Measurements from ENCODE around the gene PTAFR. TPM values are rescaled to one million over a fixed set of nuclear protein-coding genes. Genes with fewer than 3 reads are reported as not detected.
A peak's percentile ranks its signal among the peaks of the same experiment; 100 is the strongest.

PTAFR gene
- total RNA-seq, 1 experiment from 2014 or later = 2.6 TPM

DNA sequence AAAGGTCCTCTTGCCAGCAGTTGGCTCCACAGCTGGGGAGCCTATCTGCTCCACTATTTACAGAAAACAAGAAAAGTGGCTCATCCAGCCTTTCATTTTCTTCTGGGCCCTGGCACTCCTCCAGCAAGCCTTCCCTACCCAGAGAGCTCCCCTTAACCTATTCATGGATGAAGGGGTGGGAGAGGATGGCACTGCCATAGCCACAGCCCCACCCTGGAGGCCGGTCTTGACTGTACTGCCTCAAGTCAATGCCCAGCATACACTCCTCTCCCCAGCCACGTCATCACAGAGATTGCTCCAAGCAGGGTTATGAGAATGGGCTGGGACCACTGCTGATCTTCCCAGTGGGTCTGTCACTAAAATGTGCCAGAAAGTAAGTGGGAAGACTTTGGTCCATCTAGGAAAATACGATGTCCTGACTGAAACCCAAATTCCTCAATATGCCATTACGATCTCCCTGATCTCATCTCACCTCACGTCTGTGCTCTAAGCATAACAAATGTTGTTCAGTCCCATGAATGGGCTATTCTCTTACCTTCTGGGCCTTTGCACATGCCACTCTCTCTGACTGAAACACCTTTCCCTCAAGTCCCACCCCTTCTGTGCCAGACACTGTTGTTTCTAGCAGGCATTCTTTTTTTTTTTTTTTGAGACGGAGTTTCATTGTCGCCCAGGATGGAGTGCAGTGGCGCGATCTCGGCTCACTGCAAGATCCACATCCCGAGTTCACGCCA lies 21.4 kb upstream of the PTAFR start (continued):
- TF ChIP-seq, protein P1, sequence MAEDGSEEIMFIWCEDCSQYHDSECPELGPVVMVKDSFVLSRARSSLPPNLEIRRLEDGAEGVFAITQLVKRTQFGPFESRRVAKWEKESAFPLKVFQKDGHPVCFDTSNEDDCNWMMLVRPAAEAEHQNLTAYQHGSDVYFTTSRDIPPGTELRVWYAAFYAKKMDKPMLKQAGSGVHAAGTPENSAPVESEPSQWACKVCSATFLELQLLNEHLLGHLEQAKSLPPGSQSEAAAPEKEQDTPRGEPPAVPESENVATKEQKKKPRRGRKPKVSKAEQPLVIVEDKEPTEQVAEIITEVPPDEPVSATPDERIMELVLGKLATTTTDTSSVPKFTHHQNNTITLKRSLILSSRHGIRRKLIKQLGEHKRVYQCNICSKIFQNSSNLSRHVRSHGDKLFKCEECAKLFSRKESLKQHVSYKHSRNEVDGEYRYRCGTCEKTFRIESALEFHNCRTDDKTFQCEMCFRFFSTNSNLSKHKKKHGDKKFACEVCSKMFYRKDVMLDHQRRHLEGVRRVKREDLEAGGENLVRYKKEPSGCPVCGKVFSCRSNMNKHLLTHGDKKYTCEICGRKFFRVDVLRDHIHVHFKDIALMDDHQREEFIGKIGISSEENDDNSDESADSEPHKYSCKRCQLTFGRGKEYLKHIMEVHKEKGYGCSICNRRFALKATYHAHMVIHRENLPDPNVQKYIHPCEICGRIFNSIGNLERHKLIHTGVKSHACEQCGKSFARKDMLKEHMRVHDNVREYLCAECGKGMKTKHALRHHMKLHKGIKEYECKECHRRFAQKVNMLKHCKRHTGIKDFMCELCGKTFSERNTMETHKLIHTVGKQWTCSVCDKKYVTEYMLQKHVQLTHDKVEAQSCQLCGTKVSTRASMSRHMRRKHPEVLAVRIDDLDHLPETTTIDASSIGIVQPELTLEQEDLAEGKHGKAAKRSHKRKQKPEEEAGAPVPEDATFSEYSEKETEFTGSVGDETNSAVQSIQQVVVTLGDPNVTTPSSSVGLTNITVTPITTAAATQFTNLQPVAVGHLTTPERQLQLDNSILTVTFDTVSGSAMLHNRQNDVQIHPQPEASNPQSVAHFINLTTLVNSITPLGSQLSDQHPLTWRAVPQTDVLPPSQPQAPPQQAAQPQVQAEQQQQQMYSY (CRISPR knock-in tag; IDR thresholded peaks at IDR 0.05) = no peak
- no peak for TF ChIP-seq TEAD4 (CRISPR knock-in tag; IDR thresholded peaks at IDR 0.05)

GRCh38 chr1:28196330-28196729 lies 19.8 kb upstream of the PTAFR start:
- H3K27me3 Mint-ChIP-seq (ENCODE audit: low read depth) = no peaks in the 10 kb centered on the region
- H3K9me3 Mint-ChIP-seq = no peaks in the 10 kb centered on the region
- H3K36me3 Mint-ChIP-seq = peaks cover 23% of the 10 kb centered on the region
- DNase-seq (ENCODE audit: low spot score) (no peak), ATAC-seq (no peak)
- H3K27ac Mint-ChIP-seq = peak overlapping the region; percentile 94
- CTCF ChIA-PET = interaction anchor here (0.6 to 2.8 kb wide), 9 partner anchors 13 to 339 kb away, joined by 3 to 25 read pairs (median 4); partner anchors contain the start of gene EYA3
- TF ChIP-seq ZNF423 (CRISPR knock-in tag; IDR thresholded peaks at IDR 0.05) = peak; percentile 70
- TF ChIP-seq ZNF416 (CRISPR knock-in tag; IDR thresholded peaks at IDR 0.05) = no peak
- peaks cover 33% of the 10 kb centered on the region for H3K4me1 Mint-ChIP-seq
- POLR2A ChIA-PET = interaction anchor here (0.5 to 0.6 kb wide), 3 partner anchors 133 to 295 kb away, joined by 3 to 4 read pairs (median 4); no protein-coding TSS in a partner anchor
- H3K4me3 Mint-ChIP-seq = no peak overlapping the region

DNA sequence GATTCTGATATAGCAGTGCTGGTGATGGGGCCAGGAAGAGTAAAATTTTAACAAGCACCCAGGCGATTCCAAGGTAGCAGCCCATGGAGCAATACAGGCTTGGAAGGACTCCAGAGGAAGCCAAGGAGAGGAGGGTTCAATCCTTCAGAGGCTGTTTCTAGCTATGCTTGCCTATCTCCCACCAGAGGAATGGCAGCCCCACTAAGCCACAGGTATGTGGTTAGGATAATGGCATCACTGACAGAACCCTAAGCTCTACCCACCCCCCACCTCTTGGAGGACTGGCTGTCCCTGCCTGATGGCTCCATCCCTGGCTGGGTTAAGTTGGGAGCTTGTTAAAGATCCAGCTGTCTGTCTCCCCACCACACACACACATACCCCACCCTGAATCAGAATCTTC lies 19.3 kb upstream of the PTAFR start:
- CTCF ChIA-PET = interaction anchor here (0.6 to 2.8 kb wide), 8 partner anchors 13 to 338 kb away, joined by 3 to 25 read pairs (median 4); no protein-coding TSS in a partner anchor
- ATAC-seq = peak; percentile 16
- no peaks in the 10 kb centered on the region for H3K9me3 Mint-ChIP-seq
- no peak for TF ChIP-seq ZNF671 (CRISPR knock-in tag; IDR thresholded peaks at IDR 0.05)
- no peak for TF ChIP-seq NR2C2 (CRISPR knock-in tag; IDR thresholded peaks at IDR 0.05)
- no peak for TF ChIP-seq ZMAT4 (CRISPR knock-in tag; IDR thresholded peaks at IDR 0.05)
- TF ChIP-seq KAT7 (CRISPR knock-in tag; IDR thresholded peaks at IDR 0.05; ENCODE audit: borderline replicate concordance) = no peak
- no peak for TF ChIP-seq ATF1 (CRISPR knock-in tag; IDR thresholded peaks at IDR 0.05)
- no peak for TF ChIP-seq ZNF121 (CRISPR knock-in tag; IDR thresholded peaks at IDR 0.05)
- TF ChIP-seq TP53 (CRISPR knock-in tag; IDR thresholded peaks at IDR 0.05) = no peak
- no peak for TF ChIP-seq FOXJ3 (CRISPR knock-in tag; IDR thresholded peaks at IDR 0.05; ENCODE audit: borderline replicate concordance)
- H3K4me3 Mint-ChIP-seq = no peak overlapping the region
- H3K27me3 Mint-ChIP-seq (ENCODE audit: low read depth) = no peaks in the 10 kb centered on the region
- H3K4me1 Mint-ChIP-seq = peaks cover 33% of the 10 kb centered on the region
- POLR2A ChIA-PET = interaction anchor here (0.6 to 1.0 kb wide), 2 partner anchors 18 to 134 kb away, joined by 3 to 4 read pairs; no protein-coding TSS in a partner anchor
- H3K27ac Mint-ChIP-seq = no peak overlapping the region
- DNase-seq (ENCODE audit: low spot score) = peak; percentile 31
- H3K36me3 Mint-ChIP-seq = peaks cover 17% of the 10 kb centered on the region

- no peak for DNase-seq (ENCODE audit: low spot score)
- no peak overlapping the region for H3K4me3 Mint-ChIP-seq
- H3K36me3 Mint-ChIP-seq = peaks cover 6% of the 10 kb centered on the region; the same call in 1 of the 2 replicates
- ATAC-seq = no peak
- ChIA-PET POLR2A (interaction anchor here (0.6 to 1.4 kb wide), 2 partner anchors 106 to 346 kb away, joined by 4 read pairs; partner anchors contain the start of gene EYA3), CTCF (interaction anchor here (0.9 to 2.8 kb wide), 4 partner anchors 14 to 103 kb away, joined by 3 to 11 read pairs (median 6); no protein-coding TSS in a partner anchor)
- H3K4me1 Mint-ChIP-seq = peaks cover 33% of the 10 kb centered on the region
- H3K27me3 Mint-ChIP-seq (ENCODE audit: low read depth) = no peaks in the 10 kb centered on the region
- no peak overlapping the region for H3K27ac Mint-ChIP-seq
- H3K9me3 Mint-ChIP-seq = no peaks in the 10 kb centered on the region
- no peak for TF ChIP-seq ZNF121 (CRISPR knock-in tag; IDR thresholded peaks at IDR 0.05)
- no peak for TF ChIP-seq NR2C2 (CRISPR knock-in tag; IDR thresholded peaks at IDR 0.05)
- TF ChIP-seq, protein P2, sequence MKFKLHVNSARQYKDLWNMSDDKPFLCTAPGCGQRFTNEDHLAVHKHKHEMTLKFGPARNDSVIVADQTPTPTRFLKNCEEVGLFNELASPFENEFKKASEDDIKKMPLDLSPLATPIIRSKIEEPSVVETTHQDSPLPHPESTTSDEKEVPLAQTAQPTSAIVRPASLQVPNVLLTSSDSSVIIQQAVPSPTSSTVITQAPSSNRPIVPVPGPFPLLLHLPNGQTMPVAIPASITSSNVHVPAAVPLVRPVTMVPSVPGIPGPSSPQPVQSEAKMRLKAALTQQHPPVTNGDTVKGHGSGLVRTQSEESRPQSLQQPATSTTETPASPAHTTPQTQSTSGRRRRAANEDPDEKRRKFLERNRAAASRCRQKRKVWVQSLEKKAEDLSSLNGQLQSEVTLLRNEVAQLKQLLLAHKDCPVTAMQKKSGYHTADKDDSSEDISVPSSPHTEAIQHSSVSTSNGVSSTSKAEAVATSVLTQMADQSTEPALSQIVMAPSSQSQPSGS (CRISPR knock-in tag; IDR thresholded peaks at IDR 0.05; ENCODE audit: borderline replicate concordance, low read depth) = no peak
- TF ChIP-seq HMGA2 (CRISPR knock-in tag; IDR thresholded peaks at IDR 0.05) = no peak
- TF ChIP-seq, protein P3, sequence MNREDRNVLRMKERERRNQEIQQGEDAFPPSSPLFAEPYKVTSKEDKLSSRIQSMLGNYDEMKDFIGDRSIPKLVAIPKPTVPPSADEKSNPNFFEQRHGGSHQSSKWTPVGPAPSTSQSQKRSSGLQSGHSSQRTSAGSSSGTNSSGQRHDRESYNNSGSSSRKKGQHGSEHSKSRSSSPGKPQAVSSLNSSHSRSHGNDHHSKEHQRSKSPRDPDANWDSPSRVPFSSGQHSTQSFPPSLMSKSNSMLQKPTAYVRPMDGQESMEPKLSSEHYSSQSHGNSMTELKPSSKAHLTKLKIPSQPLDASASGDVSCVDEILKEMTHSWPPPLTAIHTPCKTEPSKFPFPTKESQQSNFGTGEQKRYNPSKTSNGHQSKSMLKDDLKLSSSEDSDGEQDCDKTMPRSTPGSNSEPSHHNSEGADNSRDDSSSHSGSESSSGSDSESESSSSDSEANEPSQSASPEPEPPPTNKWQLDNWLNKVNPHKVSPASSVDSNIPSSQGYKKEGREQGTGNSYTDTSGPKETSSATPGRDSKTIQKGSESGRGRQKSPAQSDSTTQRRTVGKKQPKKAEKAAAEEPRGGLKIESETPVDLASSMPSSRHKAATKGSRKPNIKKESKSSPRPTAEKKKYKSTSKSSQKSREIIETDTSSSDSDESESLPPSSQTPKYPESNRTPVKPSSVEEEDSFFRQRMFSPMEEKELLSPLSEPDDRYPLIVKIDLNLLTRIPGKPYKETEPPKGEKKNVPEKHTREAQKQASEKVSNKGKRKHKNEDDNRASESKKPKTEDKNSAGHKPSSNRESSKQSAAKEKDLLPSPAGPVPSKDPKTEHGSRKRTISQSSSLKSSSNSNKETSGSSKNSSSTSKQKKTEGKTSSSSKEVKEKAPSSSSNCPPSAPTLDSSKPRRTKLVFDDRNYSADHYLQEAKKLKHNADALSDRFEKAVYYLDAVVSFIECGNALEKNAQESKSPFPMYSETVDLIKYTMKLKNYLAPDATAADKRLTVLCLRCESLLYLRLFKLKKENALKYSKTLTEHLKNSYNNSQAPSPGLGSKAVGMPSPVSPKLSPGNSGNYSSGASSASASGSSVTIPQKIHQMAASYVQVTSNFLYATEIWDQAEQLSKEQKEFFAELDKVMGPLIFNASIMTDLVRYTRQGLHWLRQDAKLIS (CRISPR knock-in tag; IDR thresholded peaks at IDR 0.05; ENCODE audit: borderline replicate concordance) = no peak
- TF ChIP-seq, protein P4, sequence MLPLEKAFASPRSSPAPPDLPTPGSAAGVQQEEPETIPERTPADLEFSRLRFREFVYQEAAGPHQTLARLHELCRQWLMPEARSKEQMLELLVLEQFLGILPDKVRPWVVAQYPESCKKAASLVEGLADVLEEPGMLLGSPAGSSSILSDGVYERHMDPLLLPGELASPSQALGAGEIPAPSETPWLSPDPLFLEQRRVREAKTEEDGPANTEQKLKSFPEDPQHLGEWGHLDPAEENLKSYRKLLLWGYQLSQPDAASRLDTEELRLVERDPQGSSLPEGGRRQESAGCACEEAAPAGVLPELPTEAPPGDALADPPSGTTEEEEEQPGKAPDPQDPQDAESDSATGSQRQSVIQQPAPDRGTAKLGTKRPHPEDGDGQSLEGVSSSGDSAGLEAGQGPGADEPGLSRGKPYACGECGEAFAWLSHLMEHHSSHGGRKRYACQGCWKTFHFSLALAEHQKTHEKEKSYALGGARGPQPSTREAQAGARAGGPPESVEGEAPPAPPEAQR (CRISPR knock-in tag; IDR thresholded peaks at IDR 0.05) = no peak
- TF ChIP-seq SMAD3 (CRISPR knock-in tag; IDR thresholded peaks at IDR 0.05; ENCODE audit: borderline replicate concordance) = no peak
These were observed 18.0 kb upstream of the PTAFR start for GRCh38 chr1:28194326-28195035.

Measured in WTC11 (cell line).